Endothelial cell of umbilical vein (primary cell): ENCODE results near the gene TCF7. TPM values are rescaled to one million over a fixed set of nuclear protein-coding genes. Genes with fewer than 3 reads are reported as not detected.

Experiments used
- BruUV-seq: library from RNA; stranded (reverse); fragments of 400-500 nt; replicated peaks from 2 replicates; lab custom pipeline; 2021; lab: Mats Ljungman, UMichigan
- CTCF ChIA-PET: fragments of 300-600, 350-600 bp; sonication (Branson Sonifier 250); formaldehyde crosslinking; loops from one replicate; lab custom pipeline; 2021; ENCODE audit warnings: antibody characterized with exemption, inconsistent platforms; lab: Charles Lee
- POLR2A ChIA-PET: fragments of 300-600, 350-600 bp; sonication (Branson Sonifier 250); formaldehyde crosslinking; loops from one replicate; lab custom pipeline; 2021; ENCODE audit warnings: antibody characterized with exemption, inconsistent platforms; lab: Charles Lee
- DNase-seq: peaks from one replicate; pipeline ENCODE4 v3.0.0-alpha.2; 2011; ENCODE audit warnings: low read depth, low spot score
- FAIRE-seq: peaks from 2 replicates; lab custom pipeline; 2011; peaks lifted over from hg19 to GRCh38; lab: Jason Lieb, UNC
- H2AFZ ChIP-seq: 2 replicates; pipeline ENCODE4 v1.6.0; 2012; ENCODE audit warnings: low read depth, low read length, control low read depth, inconsistent platforms
- H3K27ac ChIP-seq: 2 replicates; pipeline ENCODE4 v1.5.1; 2011; ENCODE audit warnings: low read depth, mild to moderate bottlenecking, control low read depth, low read length, moderate library complexity; ENCODE audit not compliant: insufficient read depth
- H3K27me3 ChIP-seq, 2 experiments: 2 replicates each; pipeline versions ENCODE4 v1.6.0 to v1.6.1; 2011; ENCODE audit warnings: low read length in 2 of 2, mixed read lengths in 1 of 2; ENCODE audit not compliant: control insufficient read depth in 2 of 2, insufficient read depth in 2 of 2
- H3K36me3 ChIP-seq, 2 experiments: 2 replicates in 1 of 2; 3 replicates in 1 of 2; pipeline ENCODE4 v1.5.1; 2011; ENCODE audit warnings: low read length in 2 of 2, mild to moderate bottlenecking in 1 of 2, moderate library complexity in 1 of 2; ENCODE audit not compliant: control insufficient read depth in 2 of 2, insufficient read depth in 2 of 2; ENCODE audit errors: extremely low read depth in 1 of 2
- H3K4me1 ChIP-seq: 3 replicates; pipeline ENCODE4 v1.5.1; 2011; ENCODE audit warnings: mild to moderate bottlenecking, low read length; ENCODE audit not compliant: control insufficient read depth, insufficient read depth; ENCODE audit errors: extremely low read depth
- H3K4me2 ChIP-seq: 2 replicates; pipeline ENCODE4 v1.6.1; 2011; ENCODE audit warnings: low read length, control low read depth, mixed read lengths; ENCODE audit not compliant: insufficient read depth
- H3K4me3 ChIP-seq, 3 experiments: fragments of 200-600 bp in 1 of 3; sonication (generic), shearing (Covaris generic) in 1 of 3; replicated peaks in 1 of 3; 2 replicates each; pipeline ENCODE4 v1.5.1; 2011 to 2016; ENCODE audit warnings: control low read depth in 3 of 3, low read length in 3 of 3, mild to moderate bottlenecking in 2 of 3, inconsistent platforms in 1 of 3, low read depth in 1 of 3, moderate library complexity in 1 of 3; ENCODE audit not compliant: insufficient read depth in 1 of 3
- H3K79me2 ChIP-seq: 2 replicates; pipeline ENCODE4 v1.6.0; 2012; ENCODE audit warnings: low read length, inconsistent platforms; ENCODE audit not compliant: control insufficient read depth, insufficient read depth
- H3K9ac ChIP-seq: replicated peaks from 2 replicates; pipeline ENCODE3; 2011; ENCODE audit warnings: low read length, control low read depth; ENCODE audit not compliant: insufficient read depth; ENCODE audit errors: extremely low read depth
- H3K9me1 ChIP-seq: replicated peaks from 3 replicates; pipeline ENCODE4 v1.6.0; 2011; ENCODE audit warnings: mild to moderate bottlenecking, low read length; ENCODE audit not compliant: control insufficient read depth, insufficient read depth; ENCODE audit errors: extremely low read depth
- H3K9me3 ChIP-seq: replicated peaks from 2 replicates; pipeline ENCODE4 v1.5.1; 2012; ENCODE audit warnings: low read length, inconsistent platforms; ENCODE audit not compliant: control insufficient read depth, insufficient read depth
- H4K20me1 ChIP-seq: replicated peaks from 2 replicates; pipeline ENCODE3; 2011; ENCODE audit warnings: mild to moderate bottlenecking, low read length; ENCODE audit not compliant: control insufficient read depth, insufficient read depth; ENCODE audit errors: extremely low read depth
- EZH2 ChIP-seq: IDR thresholded peaks from 2 replicates; pipeline ENCODE4 v1.6.1; 2012; ENCODE audit warnings: borderline replicate concordance, low read depth, mild to moderate bottlenecking, moderate library complexity, low read length, inconsistent platforms; ENCODE audit not compliant: severe bottlenecking
- FOS ChIP-seq: IDR thresholded peaks from 2 replicates; pipeline ENCODE4 v1.6.1; 2011; ENCODE audit warnings: mild to moderate bottlenecking, low read length, moderate library complexity, borderline replicate concordance; ENCODE audit not compliant: insufficient read depth
- GATA2 ChIP-seq: IDR thresholded peaks from 2 replicates; pipeline ENCODE4 v1.7.0; 2011; ENCODE audit warnings: low read depth, mild to moderate bottlenecking, moderate library complexity, mixed read lengths, low read length; ENCODE audit not compliant: insufficient read length, insufficient read depth
- POLR2A ChIP-seq: IDR thresholded peaks from 2 replicates; pipeline ENCODE4 v1.6.1; 2012; ENCODE audit warnings: low read depth, mild to moderate bottlenecking, control low read depth, low read length
- POLR2AphosphoS5 ChIP-seq: IDR thresholded peaks from 2 replicates; pipeline ENCODE4 v1.6.1; 2012; ENCODE audit warnings: low read depth, mild to moderate bottlenecking, control low read depth, low read length, moderate library complexity; ENCODE audit not compliant: insufficient read depth
- dilution Hi-C: fragments of 300-500 bp; cut with MboI; formaldehyde crosslinking; loops from one replicate; pipeline ENCODE4 v1.15.0; 2019; ENCODE audit warnings: low sequenced_read_pairs; ENCODE audit not compliant: extremely low pct_ligation_motif_present
- intact Hi-C: fragments of 100-400 bp; cut with micrococcal nuclease; formaldehyde crosslinking; loops from one replicate; pipeline ENCODE4 v1.10.0; 2022
- polyA plus RNA-seq, 4 experiments: library from polyadenylated mRNA; depleted of rRNA in 3 of 4; stranded (reverse) in 3 of 4; unstranded in 1 of 4; fragments of >200 nt; gene quantifications; 2 replicates each; pipeline versions ENCODE4 v1.2.1 to v1.2.3, GENCODE V29; 2011 to 2012; ENCODE audit warnings: missing spikeins in 1 of 4
- total RNA-seq: library from RNA; stranded (reverse); gene quantifications from 2 replicates; pipeline ENCODE4 v1.2.3, GENCODE V29; 2021
- TF ChIP-seq, protein P1 (sequence below): IDR thresholded peaks from 2 replicates; pipeline ENCODE4 v1.6.1; 2011; ENCODE audit not compliant: insufficient read depth, insufficient read length
- TF ChIP-seq, protein P2 (sequence below), 2 donors: IDR thresholded peaks; 1 replicate in 1 of 2; 2 replicates in 1 of 2; pipeline ENCODE4 v1.5.1; 2011; ENCODE audit warnings: low read length in 2 of 2, mild to moderate bottlenecking in 2 of 2, moderate library complexity in 2 of 2, control low read depth in 1 of 2, inconsistent platforms in 1 of 2, low read depth in 1 of 2; ENCODE audit not compliant: insufficient read depth in 1 of 2; ENCODE audit errors: extremely low read depth in 1 of 2

TCF7 gene
- total and polyA plus RNA-seq, 2 donors (not counting 3 experiments of a cell fraction or from before 2014, with no cell fraction given), result 1.8 to 2.5 TPM

DNA sequence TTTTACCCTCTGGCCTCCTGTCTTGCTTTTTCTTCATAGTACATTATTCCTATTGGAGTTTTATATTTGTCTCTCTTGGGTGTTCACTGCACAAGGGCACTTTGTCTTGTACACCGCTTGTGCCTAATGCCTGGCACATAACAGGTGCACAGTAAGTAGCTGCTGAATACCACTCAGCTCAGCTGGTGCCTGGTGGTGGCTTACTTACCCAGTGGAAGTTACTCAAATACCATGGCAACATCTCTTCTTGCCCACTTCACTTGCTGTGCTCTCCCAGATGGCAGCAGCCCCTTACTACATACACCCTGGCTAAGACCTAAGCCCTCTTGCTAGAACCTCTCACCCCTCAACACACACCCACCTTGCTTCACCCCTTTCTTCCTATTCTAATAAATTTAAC, 73.6 kb downstream of the TCF7 start:
- H3K36me3 ChIP-seq, result no peaks in the 10 kb centered on the region
- no peak overlapping the region for H3K4me2 ChIP-seq
- no peak overlapping the region for H2AFZ ChIP-seq
- POLR2A ChIA-PET, result interaction anchor here (1.0 to 1.2 kb wide), 2 partner anchors 11 to 12 kb away, joined by 3 to 4 read pairs; partner anchors contain the start of gene SKP1
- H3K79me2 ChIP-seq, result no peaks in the 10 kb centered on the region
- H3K4me3 ChIP-seq, result no peak overlapping the region
- no peaks in the 10 kb centered on the region for H3K9me3 ChIP-seq
- no TSS peak for BruUV-seq
- H3K9ac ChIP-seq, result no peak overlapping the region
- FAIRE-seq (no peak), DNase-seq (no peak)
- no peaks in the 10 kb centered on the region for H3K4me1 ChIP-seq
- H4K20me1 ChIP-seq, result no peaks in the 10 kb centered on the region
- H3K27me3 ChIP-seq, result no peaks in the 10 kb centered on the region
- intact Hi-C loops (no loop called here), dilution Hi-C loops (no loop called here)
- CTCF ChIA-PET, result interaction anchor here (0.7 to 4.4 kb wide), 6 partner anchors 26 to 399 kb away, joined by 3 to 44 read pairs (median 6); partner anchors contain the start of gene PPP2CA
- TF ChIP-seq, protein P1, sequence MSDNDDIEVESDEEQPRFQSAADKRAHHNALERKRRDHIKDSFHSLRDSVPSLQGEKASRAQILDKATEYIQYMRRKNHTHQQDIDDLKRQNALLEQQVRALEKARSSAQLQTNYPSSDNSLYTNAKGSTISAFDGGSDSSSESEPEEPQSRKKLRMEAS, result no peak
- no peak for TF ChIP-seq FOS
- TF ChIP-seq POLR2AphosphoS5, result no peak
- no peak for TF ChIP-seq POLR2A
- H3K9me1 ChIP-seq, result no peaks in the 10 kb centered on the region
- H3K27ac ChIP-seq, result no peak overlapping the region

DNA sequence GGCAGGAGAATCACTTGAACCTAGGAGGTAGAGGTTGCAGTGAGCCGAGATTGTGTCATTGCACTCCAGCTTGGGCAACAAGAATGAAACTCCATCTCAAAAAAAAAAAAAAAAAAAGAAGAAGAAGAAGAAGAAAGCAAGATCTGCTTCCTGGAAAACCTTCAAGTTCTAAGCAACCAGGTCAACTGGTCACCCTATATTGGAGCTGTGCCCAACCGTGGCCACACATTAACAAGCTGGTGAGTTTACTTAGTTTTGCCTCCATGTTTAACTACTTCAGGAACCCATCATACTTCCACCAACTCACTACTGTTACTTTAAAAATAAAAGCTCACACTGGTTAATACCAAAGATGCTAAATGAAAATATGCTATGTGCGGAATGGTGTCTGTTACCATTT, 74.5 kb downstream of the TCF7 start:
- H3K36me3 ChIP-seq, result no peaks in the 10 kb centered on the region
- H3K9me1 ChIP-seq, result no peaks in the 10 kb centered on the region
- H3K9ac ChIP-seq, result no peak overlapping the region
- no TSS peak for BruUV-seq
- no peaks in the 10 kb centered on the region for H3K4me1 ChIP-seq
- H3K79me2 ChIP-seq, result no peaks in the 10 kb centered on the region
- dilution Hi-C loops (no loop called here), intact Hi-C loops (no loop called here)
- no peak for DNase-seq
- H3K27ac ChIP-seq, result no peak overlapping the region
- FAIRE-seq, result no peak
- no peak overlapping the region for H2AFZ ChIP-seq
- CTCF ChIA-PET, result interaction anchor here (1.4 to 4.4 kb wide), 3 partner anchors 36 to 389 kb away, joined by 4 to 44 read pairs (median 9); partner anchors contain the start of gene PPP2CA
- TF ChIP-seq, protein P2, sequence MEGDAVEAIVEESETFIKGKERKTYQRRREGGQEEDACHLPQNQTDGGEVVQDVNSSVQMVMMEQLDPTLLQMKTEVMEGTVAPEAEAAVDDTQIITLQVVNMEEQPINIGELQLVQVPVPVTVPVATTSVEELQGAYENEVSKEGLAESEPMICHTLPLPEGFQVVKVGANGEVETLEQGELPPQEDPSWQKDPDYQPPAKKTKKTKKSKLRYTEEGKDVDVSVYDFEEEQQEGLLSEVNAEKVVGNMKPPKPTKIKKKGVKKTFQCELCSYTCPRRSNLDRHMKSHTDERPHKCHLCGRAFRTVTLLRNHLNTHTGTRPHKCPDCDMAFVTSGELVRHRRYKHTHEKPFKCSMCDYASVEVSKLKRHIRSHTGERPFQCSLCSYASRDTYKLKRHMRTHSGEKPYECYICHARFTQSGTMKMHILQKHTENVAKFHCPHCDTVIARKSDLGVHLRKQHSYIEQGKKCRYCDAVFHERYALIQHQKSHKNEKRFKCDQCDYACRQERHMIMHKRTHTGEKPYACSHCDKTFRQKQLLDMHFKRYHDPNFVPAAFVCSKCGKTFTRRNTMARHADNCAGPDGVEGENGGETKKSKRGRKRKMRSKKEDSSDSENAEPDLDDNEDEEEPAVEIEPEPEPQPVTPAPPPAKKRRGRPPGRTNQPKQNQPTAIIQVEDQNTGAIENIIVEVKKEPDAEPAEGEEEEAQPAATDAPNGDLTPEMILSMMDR (IDR thresholded peaks at IDR 0.05; ENCODE audit: extremely low read depth in 1 of 2, insufficient read depth in 1 of 2, low read depth in 1 of 2, low read length in 2 of 2), result no peak
- TF ChIP-seq EZH2 (no peak), GATA2 (no peak), FOS (no peak)
- TF ChIP-seq, protein P1, result no peak
- no peak overlapping the region for H3K4me2 ChIP-seq
- no peaks in the 10 kb centered on the region for H3K9me3 ChIP-seq
- H4K20me1 ChIP-seq, result no peaks in the 10 kb centered on the region
- H3K4me3 ChIP-seq, result no peak overlapping the region
- no peaks in the 10 kb centered on the region for H3K27me3 ChIP-seq
- POLR2A ChIA-PET, result no interaction called here
